A673 (cell line): ENCODE results near the gene PARP8. TPM values are rescaled to one million over a fixed set of nuclear protein-coding genes. Genes with fewer than 3 reads are reported as not detected.

Experiments
- BruUV-seq: library from RNA; stranded (reverse); fragments of 400-500 nt; replicated peaks from 2 replicates; lab custom pipeline; 2021; lab: Mats Ljungman, UMichigan
- CTCF ChIA-PET: fragments of 300-600 bp; sonication (Branson Sonifier 250); formaldehyde crosslinking; loops from one replicate; lab custom pipeline; 2022; ENCODE audit warnings: antibody characterized with exemption; lab: Charles Lee
- POLR2A ChIA-PET: fragments of 300-600 bp; sonication (Branson Sonifier 250); formaldehyde crosslinking; loops from one replicate; lab custom pipeline; 2022; ENCODE audit warnings: antibody characterized with exemption; ENCODE audit not compliant: low non-redundant PET; lab: Charles Lee
- DNase-seq: peaks from one replicate; pipeline ENCODE4 v3.0.0-alpha.2; 2015; ENCODE audit warnings: low spot score
- H3K27ac ChIP-seq: fragments of 200-600 bp; sonication (generic); 2 replicates; pipeline ENCODE4 v1.5.1; 2016; ENCODE audit warnings: mixed run types, low read depth, mild to moderate bottlenecking, mixed read lengths, antibody characterized with exemption, low read length; ENCODE audit not compliant: poor library complexity, severe bottlenecking
- H3K27me3 ChIP-seq: fragments of 200-600 bp; sonication (generic); replicated peaks from 2 replicates; pipeline ENCODE4 v1.6.1; 2017; ENCODE audit warnings: mixed run types, low read depth, mild to moderate bottlenecking, mixed read lengths, antibody characterized with exemption, low read length; ENCODE audit not compliant: insufficient read depth, poor library complexity
- H3K36me3 ChIP-seq: fragments of 200-600 bp; sonication (generic); 2 replicates; pipeline ENCODE4 v1.6.1; 2016; ENCODE audit warnings: mixed run types, mild to moderate bottlenecking, mixed read lengths, antibody characterized with exemption, low read length; ENCODE audit not compliant: insufficient read depth, poor library complexity, severe bottlenecking
- H3K4me1 ChIP-seq: fragments of 200-600 bp; sonication (generic); 2 replicates; pipeline ENCODE4 v1.6.1; 2017; ENCODE audit warnings: mixed run types, mild to moderate bottlenecking, mixed read lengths, antibody characterized with exemption, low read length; ENCODE audit not compliant: insufficient read depth, poor library complexity, severe bottlenecking
- H3K4me3 ChIP-seq: fragments of 200-600 bp; sonication (generic); 2 replicates; pipeline ENCODE4 v1.5.1; 2016; ENCODE audit warnings: low read depth, mixed run types, mild to moderate bottlenecking, mixed read lengths, low read length; ENCODE audit not compliant: poor library complexity, severe bottlenecking
- H3K9me3 ChIP-seq: fragments of 200-600 bp; sonication (generic); 2 replicates; pipeline ENCODE4 v1.6.1; 2016; ENCODE audit warnings: mixed run types, low read depth, mild to moderate bottlenecking, mixed read lengths, antibody characterized with exemption, low read length; ENCODE audit not compliant: poor library complexity, severe bottlenecking
- CTCF ChIP-seq: fragments of 300-800, 200-600 bp; sonication (generic); conservative IDR thresholded peaks from 2 replicates; pipeline ENCODE4 v1.5.1; 2017; ENCODE audit warnings: low read depth, mild to moderate bottlenecking, antibody characterized with exemption, low read length, moderate library complexity, mixed read lengths
- EZH2 ChIP-seq: fragments of 200-600 bp; sonication (generic); IDR thresholded peaks from 2 replicates; pipeline ENCODE4 v1.6.1; 2017; ENCODE audit warnings: borderline replicate concordance, low read depth, mild to moderate bottlenecking, mixed read lengths, antibody characterized with exemption, low read length; ENCODE audit not compliant: poor library complexity, severe bottlenecking
- intact Hi-C: fragments of 100-400 bp; cut with micrococcal nuclease; formaldehyde crosslinking; loops from one replicate; pipeline ENCODE4 v1.10.0; 2022; ENCODE audit not compliant: unreplicated experiment
- total RNA-seq: library from RNA; stranded (reverse); gene quantifications from 2 replicates; pipeline ENCODE4 v1.2.3, GENCODE V29; 2021

PARP8 gene
- total RNA-seq, 1 experiment from 2014 or later, result 18.0 TPM

- no peak for DNase-seq
- intact Hi-C loops, result no loop called here
- CTCF ChIA-PET, result no interaction called here
These were observed 43.0 kb downstream of the PARP8 start for GRCh38 chr5:50709471-50709870.

GRCh38 chr5:50710838-50711237 is 44.4 kb downstream of the PARP8 start:
- TF ChIP-seq CTCF, result no peak
- TF ChIP-seq EZH2, result no peak
- Histone ChIP-seq H3K4me3 (no peak overlapping the region), H3K4me1 (no peaks in the 10 kb centered on the region), H3K9me3 (no peaks in the 10 kb centered on the region), H3K36me3 (no peaks in the 10 kb centered on the region), H3K27me3 (no peaks in the 10 kb centered on the region), H3K27ac (no peak overlapping the region)
- intact Hi-C loops, result no loop called here
- no peak for DNase-seq
- POLR2A ChIA-PET, result no interaction called here
- no TSS peak for BruUV-seq
- CTCF ChIA-PET, result no interaction called here

More at GRCh38 chr5:50709471-50709870, 43.0 kb downstream of the PARP8 start:
- POLR2A ChIA-PET, result no interaction called here
- no TSS peak for BruUV-seq
- no peaks in the 10 kb centered on the region for H3K36me3 ChIP-seq
- H3K4me3 ChIP-seq, result no peak overlapping the region
- H3K9me3 ChIP-seq, result no peaks in the 10 kb centered on the region
- no peak overlapping the region for H3K27ac ChIP-seq
- TF ChIP-seq EZH2 (no peak), CTCF (no peak)
- no peaks in the 10 kb centered on the region for H3K27me3 ChIP-seq
- no peaks in the 10 kb centered on the region for H3K4me1 ChIP-seq

- H3K36me3 ChIP-seq, result no peaks in the 10 kb centered on the region
- no peak overlapping the region for H3K4me3 ChIP-seq
- no TSS peak for BruUV-seq
- H3K4me1 ChIP-seq, result no peaks in the 10 kb centered on the region
- ChIA-PET CTCF (no interaction called here), POLR2A (no interaction called here)
- intact Hi-C loops, result no loop called here
- H3K27me3 ChIP-seq, result no peaks in the 10 kb centered on the region
- peak; percentile 32 for DNase-seq
- no peak for TF ChIP-seq EZH2
- H3K27ac ChIP-seq, result no peak overlapping the region
- H3K9me3 ChIP-seq, result no peaks in the 10 kb centered on the region
These were observed 44.8 kb downstream of the PARP8 start for GRCh38 chr5:50711280-50711679.

GRCh38 chr5:50712479-50712878 is 46.0 kb downstream of the PARP8 start:
- no peaks in the 10 kb centered on the region for H3K9me3 ChIP-seq
- ChIA-PET CTCF (no interaction called here), POLR2A (no interaction called here)
- no peak overlapping the region for H3K27ac ChIP-seq
- H3K4me1 ChIP-seq, result no peaks in the 10 kb centered on the region
- no peaks in the 10 kb centered on the region for H3K27me3 ChIP-seq
- no peak for DNase-seq
- H3K36me3 ChIP-seq, result no peaks in the 10 kb centered on the region
- intact Hi-C loops, result no loop called here
- no TSS peak for BruUV-seq
- no peak overlapping the region for H3K4me3 ChIP-seq
- TF ChIP-seq EZH2 (no peak), CTCF (no peak)
